HepG2 (cell line): ENCODE results near the gene SNX15. TPM values are rescaled to one million over a fixed set of nuclear protein-coding genes. Genes with fewer than 3 reads are reported as not detected.

ENCODE experiments used
- AHDC1 ChIP-seq: sonication (generic); formaldehyde crosslinking; IDR thresholded peaks from 2 replicates; pipeline ENCODE4 v1.5.1; 2020; ENCODE audit warnings: mild to moderate bottlenecking, missing genetic modification reagents, borderline replicate concordance
- ATF6 ChIP-seq: sonication (generic); formaldehyde crosslinking; conservative IDR thresholded peaks from 2 replicates; pipeline ENCODE4 v1.4.0; 2020; ENCODE audit warnings: missing genetic modification reagents
- FOXA3 ChIP-seq: IDR thresholded peaks from 2 replicates; pipeline ENCODE4 v1.6.1; 2016; ENCODE audit warnings: missing genetic modification reagents, missing compliant biosample characterization
- GATAD1 ChIP-seq: IDR thresholded peaks from 2 replicates; pipeline ENCODE4 v1.6.1; 2016; ENCODE audit warnings: missing genetic modification reagents, missing compliant biosample characterization
- HES4 ChIP-seq: sonication (generic); formaldehyde crosslinking; IDR thresholded peaks from 2 replicates; pipeline ENCODE4 v1.9.0; 2021; ENCODE audit warnings: mild to moderate bottlenecking, missing genetic modification reagents, borderline replicate concordance
- IRX3 ChIP-seq: sonication (generic); formaldehyde crosslinking; IDR thresholded peaks from 2 replicates; pipeline ENCODE4 v1.8.1; 2023; ENCODE audit warnings: mild to moderate bottlenecking, low read depth, missing genetic modification reagents, borderline replicate concordance
- KLF9 ChIP-seq: IDR thresholded peaks from 2 replicates; pipeline ENCODE4 v1.6.1; 2016; ENCODE audit warnings: low read depth
- MXI1 ChIP-seq: IDR thresholded peaks from 3 replicates; pipeline ENCODE4 v1.6.1; 2012; ENCODE audit warnings: low read depth, low read length, inconsistent platforms, borderline replicate concordance
- NBN ChIP-seq: fragments of 450-650 bp; conservative IDR thresholded peaks from 2 replicates; pipeline ENCODE4 v1.6.1; 2017
- SOX6 ChIP-seq, 2 experiments: fragments of 450-650 bp in 1 of 2; sonication (generic) in 1 of 2; formaldehyde crosslinking in 1 of 2; IDR thresholded peaks; 2 replicates each; pipeline versions ENCODE4 v1.4.0 to v1.6.1; 2017 to 2020; ENCODE audit warnings: antibody characterized with exemption in 1 of 2, mild to moderate bottlenecking in 1 of 2, missing genetic modification reagents in 1 of 2
- SRF ChIP-seq: IDR thresholded peaks from 2 replicates; pipeline ENCODE4 v1.6.1; 2011; ENCODE audit warnings: mild to moderate bottlenecking, low read depth, low read length, moderate library complexity
- ZBTB10 ChIP-seq: sonication (generic); formaldehyde crosslinking; IDR thresholded peaks from 2 replicates; pipeline ENCODE4 v1.4.0; 2020; ENCODE audit warnings: missing genetic modification reagents, borderline replicate concordance
- ZMYM4 ChIP-seq: sonication (generic); formaldehyde crosslinking; IDR thresholded peaks from 2 replicates; pipeline ENCODE4 v1.8.1; 2023; ENCODE audit warnings: mild to moderate bottlenecking, missing genetic modification reagents
- ZNF17 ChIP-seq: sonication (generic); formaldehyde crosslinking; IDR thresholded peaks from 2 replicates; pipeline ENCODE4 v1.5.0; 2020; ENCODE audit warnings: mild to moderate bottlenecking, missing genetic modification reagents
- ZNF256 ChIP-seq: sonication (generic); formaldehyde crosslinking; conservative IDR thresholded peaks from 2 replicates; pipeline ENCODE4 v1.4.0; 2020; ENCODE audit warnings: missing genetic modification reagents
- ZNF3 ChIP-seq: IDR thresholded peaks from 2 replicates; pipeline ENCODE4 v1.7.0; 2017; ENCODE audit warnings: inconsistent platforms
- ZNF501 ChIP-seq: sonication (generic); formaldehyde crosslinking; IDR thresholded peaks from 2 replicates; pipeline ENCODE4 v1.5.1; 2020; ENCODE audit warnings: mild to moderate bottlenecking, moderate library complexity, missing genetic modification reagents
- ZNF720 ChIP-seq: sonication (generic); formaldehyde crosslinking; IDR thresholded peaks from 2 replicates; pipeline ENCODE4 v1.4.0; 2020; ENCODE audit warnings: missing genetic modification reagents
- ZNF777 ChIP-seq: sonication (generic); formaldehyde crosslinking; IDR thresholded peaks from 2 replicates; pipeline ENCODE4 v1.4.0; 2020; ENCODE audit warnings: missing genetic modification reagents
- polyA plus RNA-seq, 8 experiments: library from polyadenylated mRNA; depleted of rRNA in 3 of 8; stranded (reverse) in 7 of 8; unstranded in 1 of 8; fragments of >200 nt; fragmentation: Illumina TruSeq in 4 of 8; extraction: Trizol in 4 of 8; gene quantifications; 2 replicates each; pipeline versions ENCODE4 v1.2.1 to v1.2.3, GENCODE V29; 2011 to 2016; ENCODE audit warnings: low read depth in 4 of 8, missing spikeins in 1 of 8, mixed read lengths in 1 of 8; ENCODE audit not compliant: insufficient read depth in 1 of 8
- total RNA-seq, 5 experiments: library from RNA; depleted of rRNA; stranded (reverse); fragments of >200 nt; fragmentation: Illumina TruSeq; extraction: Trizol; gene quantifications; 2 replicates each; pipeline ENCODE4 v1.2.3, GENCODE V29; 2016; ENCODE audit warnings: low read depth in 1 of 5

SNX15 gene
- total and polyA plus RNA-seq, 2 of the 13 experiments (the other 11 are each of a cell fraction or from before 2014, with no cell fraction given) = 19.1 to 22.6 TPM

GRCh38 chr11:65013130-65013887 is 13.9 kb upstream of the SNX15 start (continued):
- TF ChIP-seq ATF6 (CRISPR knock-in tag) (no peak), SRF (no peak), ZNF3 (CRISPR knock-in tag) (no peak), IRX3 (CRISPR knock-in tag) (no peak), ZNF256 (no peak), GATAD1 (CRISPR knock-in tag) (no peak), ZNF17 (no peak), KLF9 (CRISPR knock-in tag) (no peak), ZNF720 (CRISPR knock-in tag) (no peak), FOXA3 (no peak), MXI1 (no peak; the same call in 2 of the 3 replicates), ZNF777 (CRISPR knock-in tag) (no peak), ZNF501 (no peak), HES4 (0 out of 2 replicates have a peak, but pooled peaks have one; percentile 59), ZMYM4 (CRISPR knock-in tag) (0 out of 2 replicates have a peak, but pooled peaks have one; percentile 3), SOX6 (IDR thresholded peaks at IDR 0.05) (no peak), SOX6 (CRISPR knock-in tag; IDR thresholded peaks at IDR 0.05) (0 out of 2 replicates have a peak, but pooled peaks have one; percentile 23), ZBTB10 (CRISPR knock-in tag) (no peak), AHDC1 (CRISPR knock-in tag) (no peak), NBN (no peak)
